Erythroblast (primary cell): ENCODE data around the gene DENND6B.
"Not testable (repeated sequence)": the region's sequence is repeated elsewhere in the genome, so short reads cannot be mapped to it uniquely, and the experiment has no call there.

Experiments used
- DNase-seq, 2 experiments: peaks; one replicate each; lab custom pipeline; 2025; lab: John Stamatoyannopoulos, UW
- GATA1 ChIP-seq: IDR thresholded peaks from 2 replicates; pipeline ENCODE4 v1.6.1; 2011; ENCODE audit warnings: low read depth, mild to moderate bottlenecking, control low read depth, low read length, moderate library complexity
- POLR2A ChIP-seq: IDR thresholded peaks from 2 replicates; pipeline ENCODE4 v1.6.1; 2011; ENCODE audit warnings: mild to moderate bottlenecking, low read length

Gene DENND6B

DNA sequence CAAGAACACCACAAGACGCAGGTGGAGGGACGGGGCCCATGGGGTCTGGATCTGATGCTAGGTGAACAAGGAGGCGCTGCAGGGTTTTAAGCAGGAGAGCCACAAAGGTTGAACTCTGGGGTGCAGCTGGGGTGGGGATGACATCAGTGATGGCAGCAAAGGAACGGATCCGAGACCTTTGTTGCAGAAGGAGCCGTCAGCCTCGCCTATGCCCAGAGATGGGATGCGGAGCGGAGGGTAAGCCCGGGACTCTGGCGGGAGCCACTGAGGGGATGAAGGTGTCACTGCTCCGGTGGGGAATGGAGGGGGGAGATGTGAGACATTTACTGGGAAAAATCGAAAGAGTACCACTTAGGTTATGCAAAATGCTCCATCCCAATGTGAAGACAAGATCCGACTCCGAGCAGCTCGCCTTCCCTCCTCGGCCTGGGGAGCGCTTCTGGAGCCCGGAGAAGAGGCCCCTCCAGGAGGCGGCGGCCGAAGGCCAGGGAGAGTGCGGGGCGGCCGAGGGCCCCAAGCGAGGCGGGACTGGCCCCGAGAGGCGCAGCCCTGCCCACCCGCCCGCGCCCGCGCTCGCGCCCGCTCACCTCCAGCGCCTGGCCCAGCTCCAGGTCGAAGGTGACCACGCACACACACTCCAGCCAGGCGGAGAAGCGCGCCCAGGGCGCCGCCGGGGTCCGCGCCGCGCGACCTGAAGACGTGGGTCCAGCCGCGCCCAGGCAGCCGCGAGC is 422 bp downstream of the DENND6B start:
- no peak for DNase-seq
- TF ChIP-seq POLR2A (no peak), GATA1 (no peak)

DNA sequence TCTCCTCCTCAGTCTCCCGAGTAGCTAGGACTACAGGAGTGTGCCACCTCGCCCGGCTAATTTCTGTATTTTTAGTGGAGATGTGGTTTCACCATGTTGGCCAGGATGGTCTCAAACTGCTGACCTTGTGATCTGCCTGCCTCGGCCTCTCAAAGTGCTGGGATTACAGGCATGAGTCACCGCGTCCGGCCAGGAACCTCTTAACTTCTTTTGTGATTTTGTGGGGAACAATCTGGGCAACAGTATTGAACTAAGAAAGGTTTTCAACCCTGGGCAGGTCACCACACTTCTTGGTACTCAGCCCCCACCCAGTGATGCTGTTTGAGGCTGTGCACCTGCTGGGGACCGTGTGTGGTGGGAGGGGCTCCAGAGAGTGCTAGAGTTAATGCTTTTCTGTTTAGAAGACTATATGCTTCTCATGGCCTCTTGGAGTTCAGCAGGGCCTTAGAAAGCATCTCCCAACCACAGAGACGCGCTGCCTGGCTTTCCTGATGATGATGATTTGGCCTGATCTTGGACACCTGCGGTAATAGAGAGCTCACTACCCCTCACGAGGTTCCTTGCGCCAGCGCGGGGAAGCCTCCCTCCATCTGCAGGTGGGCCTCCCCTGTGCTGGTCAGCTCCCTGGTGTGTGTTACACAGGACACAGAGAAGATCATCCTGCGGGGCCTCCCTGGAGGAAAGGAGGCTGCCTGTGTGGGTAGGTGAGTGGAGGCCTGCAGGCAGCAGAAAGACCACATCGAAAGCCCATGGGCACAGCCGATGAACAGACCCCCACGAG is 1.2 kb downstream of the DENND6B start:
- no peak for TF ChIP-seq GATA1
- TF ChIP-seq POLR2A = no peak
- no peak for DNase-seq

DNA sequence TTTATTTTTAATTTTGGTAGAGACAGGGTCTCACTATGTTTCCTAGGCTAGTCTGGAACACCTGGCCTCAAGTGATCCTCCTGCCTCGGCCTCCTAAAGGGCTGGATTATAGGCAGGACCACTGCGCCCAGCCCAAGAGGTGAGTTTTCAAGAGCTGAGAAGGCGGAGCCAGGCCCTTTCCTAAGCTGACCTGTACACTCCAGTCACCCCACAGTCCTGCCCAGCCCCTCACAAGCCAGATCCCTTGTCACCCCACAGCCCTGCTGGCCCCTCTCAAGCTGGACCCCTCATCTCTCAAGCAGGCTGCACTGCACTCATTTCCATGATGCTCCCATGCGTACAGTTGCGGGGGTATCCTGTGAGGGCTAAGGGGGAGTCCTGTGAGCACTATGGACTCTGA is 2.9 kb downstream of the DENND6B start:
- no peak for DNase-seq

DNA sequence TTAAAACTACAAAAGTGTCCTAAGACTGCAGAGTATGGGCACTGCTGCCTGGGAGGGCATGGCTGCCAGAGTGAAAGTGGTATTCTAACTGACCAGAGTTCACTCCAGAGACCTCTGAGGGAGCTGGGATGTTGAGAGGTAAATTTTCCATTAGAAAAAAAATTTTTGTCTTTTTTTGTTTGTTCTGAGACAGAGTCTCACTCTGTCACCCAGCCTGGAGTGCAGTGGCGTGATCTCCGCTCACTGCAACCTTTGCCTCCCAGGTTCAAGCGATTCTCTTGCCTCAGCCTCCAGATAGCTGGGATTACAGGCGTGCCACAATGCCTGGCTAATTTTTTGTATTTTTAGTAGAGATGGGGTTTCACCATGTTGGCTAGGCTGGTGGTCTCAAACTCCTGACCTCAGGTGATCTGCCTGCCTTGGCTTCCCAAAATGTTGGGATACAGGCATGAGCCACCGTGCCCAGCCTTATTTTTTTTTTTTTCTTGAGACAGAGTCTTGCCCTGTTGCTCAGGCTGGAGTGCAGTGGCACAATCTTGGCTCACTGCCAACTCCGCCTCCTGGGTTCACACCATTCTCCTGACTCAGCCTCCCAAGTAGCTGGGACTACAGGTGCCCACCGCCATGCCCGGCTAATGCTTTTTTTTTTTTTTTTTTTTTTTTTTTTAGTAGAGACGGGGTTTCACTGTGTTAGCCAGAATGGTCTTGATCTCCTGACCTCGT is 4.3 kb downstream of the DENND6B start:
- not testable (repeated sequence) for DNase-seq

More for the DNA sequence above, 2.9 kb downstream of the DENND6B start:
- TF ChIP-seq GATA1 = no peak
- TF ChIP-seq POLR2A = no peak

DNA sequence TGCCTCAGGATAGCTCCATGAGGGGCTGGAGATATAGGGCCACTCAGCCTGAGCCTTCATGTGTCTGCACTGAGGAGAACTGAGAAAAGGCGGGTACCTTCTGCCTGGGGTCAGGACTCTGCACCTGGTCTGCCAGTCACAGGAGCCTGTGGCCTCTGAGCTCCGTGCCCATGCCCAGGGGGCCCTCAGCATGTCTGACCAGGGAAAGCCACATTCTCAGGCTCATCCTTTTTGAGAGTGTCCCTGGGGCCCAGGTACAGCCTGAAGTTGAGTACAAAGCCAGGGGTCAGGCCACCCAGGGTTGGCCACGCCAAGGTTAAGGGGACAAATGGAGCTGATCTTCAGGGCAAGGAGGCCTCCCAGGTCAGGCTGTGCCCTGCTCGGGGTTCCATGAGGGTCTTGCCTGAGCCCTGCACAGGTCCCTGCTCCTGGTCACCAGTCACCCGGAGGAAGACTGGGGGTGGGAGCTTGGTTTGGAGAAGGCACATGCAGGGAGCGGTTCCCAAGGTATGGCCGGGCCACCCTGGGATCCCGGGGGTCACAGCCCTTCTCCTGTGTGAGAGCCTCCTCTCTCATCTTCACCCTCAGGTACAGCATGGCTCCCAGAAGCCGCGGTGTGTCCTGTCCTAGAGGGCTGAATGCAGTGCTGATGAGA is 6.0 kb downstream of the DENND6B start:
- no peak for DNase-seq
- no peak for TF ChIP-seq POLR2A
- TF ChIP-seq GATA1 = no peak

DNA sequence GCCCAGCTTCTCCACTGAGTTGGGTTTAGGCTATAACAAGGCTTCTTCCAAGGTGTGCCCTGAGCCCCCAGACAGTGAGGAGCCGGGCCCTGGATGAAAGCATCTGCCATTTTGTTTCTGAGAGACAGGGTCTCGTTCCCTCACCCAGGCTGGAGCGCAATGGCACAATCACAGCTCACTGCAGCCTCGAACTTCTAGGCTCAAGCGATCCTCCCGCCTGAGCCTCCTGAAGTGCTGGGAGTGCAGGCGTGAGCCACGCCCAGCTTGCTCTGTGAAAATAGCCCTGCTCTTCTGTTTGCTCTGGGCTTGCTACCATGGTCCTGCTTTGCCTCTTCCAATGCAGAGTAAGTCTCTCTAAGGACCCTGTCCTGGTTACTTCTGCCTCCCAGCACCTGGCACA is 6.7 kb downstream of the DENND6B start:
- no peak for TF ChIP-seq POLR2A
- no peak for TF ChIP-seq GATA1
- no peak for DNase-seq

DNA sequence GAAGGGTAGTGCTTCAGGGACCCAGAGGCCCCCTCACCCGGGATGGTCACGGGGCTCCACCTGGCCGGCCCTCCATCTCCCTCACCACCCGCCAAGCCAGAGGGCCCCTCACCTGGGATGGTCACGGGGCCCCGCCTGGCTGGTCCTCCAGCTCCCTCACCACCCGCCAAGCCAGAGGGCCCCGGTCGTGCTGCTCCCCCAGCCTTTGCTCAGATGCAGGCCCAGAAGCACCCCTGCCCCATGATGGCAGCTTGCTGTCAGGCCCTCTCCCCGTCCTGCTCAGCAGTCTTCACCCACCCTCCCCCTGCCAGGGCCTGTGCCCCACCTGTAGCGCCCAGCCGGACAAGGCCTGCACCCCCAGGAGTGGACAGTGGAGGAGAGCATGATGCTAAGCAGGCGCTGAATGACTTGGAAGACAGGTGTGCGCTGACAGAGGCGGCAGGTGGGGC is 7.3 kb downstream of the DENND6B start:
- TF ChIP-seq POLR2A (no peak), GATA1 (no peak)
- DNase-seq = no peak

DNA sequence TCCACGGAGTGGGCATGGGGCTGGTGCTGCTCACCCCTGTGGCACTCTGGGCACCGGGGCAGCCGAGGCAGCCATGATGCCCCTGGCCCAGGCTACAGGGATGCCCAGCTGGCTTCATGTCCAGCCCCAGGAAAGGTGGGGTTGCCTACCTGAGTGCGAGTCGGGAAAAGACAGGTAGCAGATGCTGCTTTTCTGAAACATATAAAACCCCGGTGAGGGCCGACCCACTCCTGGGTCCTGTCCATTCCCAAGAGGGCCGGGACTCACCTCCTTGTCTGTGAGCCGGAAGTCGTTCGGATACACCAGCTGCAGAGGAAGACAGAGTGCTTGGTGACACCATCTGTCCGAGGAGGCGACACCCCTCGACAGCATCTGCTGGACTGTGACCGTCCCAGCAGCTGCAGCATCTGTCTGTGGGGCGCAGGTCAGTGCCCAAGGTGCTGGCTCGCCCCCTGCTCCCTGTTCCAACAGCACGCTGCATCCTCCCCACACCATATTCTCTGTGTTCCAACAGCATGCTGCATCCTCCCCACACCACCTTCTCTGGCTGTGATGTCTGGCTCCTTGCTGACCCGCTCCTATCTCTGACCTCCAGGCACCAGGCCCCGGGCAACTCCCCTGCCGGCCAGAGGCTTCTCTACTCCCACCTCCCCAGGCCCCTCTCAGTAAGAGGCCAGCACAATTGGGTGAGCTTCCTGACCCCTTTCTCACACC is 8.0 kb downstream of the DENND6B start:
- TF ChIP-seq GATA1 (no peak), POLR2A (no peak)
- DNase-seq = no peak

DNA sequence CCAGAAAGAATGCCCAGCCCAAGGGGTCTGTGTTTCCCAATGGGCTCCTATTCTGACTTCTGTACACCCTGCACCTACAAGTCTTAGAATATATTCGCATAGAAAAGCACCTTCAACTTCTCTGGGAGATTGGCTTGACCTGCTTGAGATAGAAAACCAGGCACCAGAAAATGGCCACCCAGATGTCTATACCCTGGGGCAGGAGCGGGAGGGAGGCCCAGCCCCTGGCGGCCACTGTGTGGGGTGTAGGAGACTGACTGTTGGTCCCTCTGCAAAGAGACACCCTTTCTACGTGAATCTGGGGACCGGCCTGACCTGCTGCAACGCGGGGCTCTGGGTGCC is 8.5 kb downstream of the DENND6B start:
- no peak for TF ChIP-seq GATA1
- TF ChIP-seq POLR2A = no peak
- DNase-seq = no peak

DNA sequence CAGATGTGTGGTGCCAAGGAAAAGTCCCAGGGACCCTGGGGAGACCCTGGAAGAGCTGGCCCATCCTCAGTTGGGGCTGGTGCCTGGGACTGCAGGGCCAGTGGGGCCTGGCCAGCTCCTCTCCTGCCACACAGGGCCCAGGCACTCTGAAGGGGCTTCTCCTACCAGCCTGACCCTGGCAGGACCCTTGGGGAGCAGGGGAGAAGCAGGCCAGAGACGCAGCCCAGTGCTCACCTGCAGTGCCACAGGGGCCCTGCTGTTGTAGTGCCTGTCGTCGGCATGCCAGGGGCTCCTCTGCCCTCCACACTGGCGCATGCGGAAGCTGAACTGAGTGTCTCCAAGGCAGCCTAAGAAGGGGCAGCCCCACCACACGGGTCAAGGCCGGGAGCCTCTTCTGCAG is 9.1 kb downstream of the DENND6B start:
- TF ChIP-seq GATA1 (no peak), POLR2A (no peak)
- no peak for DNase-seq

DNA sequence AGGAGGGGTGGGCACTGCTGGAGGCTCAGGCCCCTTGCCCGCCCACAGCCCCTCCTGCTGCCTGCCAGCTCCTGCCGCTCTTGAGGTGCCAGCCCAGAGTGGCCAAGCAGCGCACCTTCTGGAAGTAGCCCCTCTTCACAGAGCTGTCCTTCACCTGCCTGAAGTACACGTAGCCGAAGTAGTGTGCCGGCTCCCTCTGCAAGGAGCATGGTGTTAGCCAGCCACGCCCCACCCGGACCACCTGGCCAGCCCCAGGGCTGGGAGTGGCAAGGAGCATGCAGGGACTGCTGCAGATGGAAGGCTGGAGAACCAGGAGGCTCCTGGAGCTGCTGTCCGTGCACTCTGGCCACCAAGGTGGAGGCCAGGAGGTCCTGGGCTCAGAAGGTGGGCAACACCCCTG is 9.6 kb downstream of the DENND6B start:
- no peak for TF ChIP-seq GATA1
- no peak for TF ChIP-seq POLR2A
- DNase-seq = no peak

DNA sequence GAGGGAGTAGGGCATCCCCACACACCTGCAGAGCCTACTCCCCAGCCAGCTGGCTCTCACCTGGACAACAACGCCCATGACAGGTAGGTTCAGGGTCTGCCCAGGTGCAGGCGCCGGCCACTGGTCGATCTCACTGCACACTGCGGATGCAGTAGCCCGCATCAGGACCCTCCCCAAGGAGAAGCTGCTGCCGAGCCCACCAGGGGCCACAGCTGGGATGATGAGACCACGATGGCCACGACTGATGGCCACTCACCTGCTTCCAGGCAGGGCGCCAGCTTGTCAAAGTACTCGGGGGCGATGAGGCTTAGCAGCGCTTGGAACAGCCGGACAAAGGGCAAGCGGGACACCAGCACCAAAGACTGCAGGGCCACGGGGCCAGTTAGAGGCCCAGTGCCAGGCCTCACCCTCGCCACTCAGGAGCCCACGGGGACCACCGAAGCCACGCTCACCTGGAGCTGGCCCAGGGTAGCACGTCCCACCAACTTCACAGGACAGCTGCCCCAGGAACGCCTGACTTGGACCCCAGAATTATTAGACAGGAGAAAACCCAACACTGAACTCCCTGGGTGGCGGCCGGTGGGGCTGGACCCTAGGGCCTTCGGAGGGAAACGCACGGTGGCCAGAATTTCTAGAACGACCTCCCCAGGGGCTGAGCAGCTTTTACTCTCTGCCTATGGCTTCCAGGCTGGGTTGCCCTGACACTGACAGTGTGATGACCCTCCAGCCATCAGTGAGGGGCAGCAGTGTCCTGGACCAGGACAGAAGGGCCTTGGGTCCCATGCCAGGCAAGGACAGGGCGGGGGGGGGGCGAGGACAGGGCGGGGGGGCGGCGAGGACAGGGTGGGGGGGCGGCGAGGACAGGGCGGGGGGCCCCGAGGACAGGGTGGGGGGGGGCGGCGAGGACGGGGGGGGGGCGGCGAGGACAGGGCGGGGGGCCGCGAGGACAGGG is 10.4 kb downstream of the DENND6B start:
- TF ChIP-seq POLR2A (no peak), GATA1 (no peak)

More for the DNA sequence above, 10.4 kb downstream of the DENND6B start:
- no peak for DNase-seq
